Ovary (tissue), 1 donor: ENCODE data around the gene MYH15.

Source experiments
- EP300 ChIP-seq: sonication (generic); formaldehyde crosslinking; IDR thresholded peaks from one replicate; pipeline ENCODE4 v1.6.1; 2017; ENCODE audit warnings: antibody characterized with exemption
- POLR2A ChIP-seq: fragments of 450-650 bp; IDR thresholded peaks from one replicate; pipeline ENCODE4 v1.6.1; 2017; ENCODE audit warnings: antibody characterized with exemption, mild to moderate bottlenecking, moderate library complexity

GRCh38 chr3:108398510-108398909 is 111.9 kb downstream of the MYH15 start:
- no peak for TF ChIP-seq POLR2A
- TF ChIP-seq EP300 = no peak
